ENCODE data around the gene SPPL3.
A peak's percentile ranks its signal among the peaks of the same experiment; 100 is the strongest.

SPPL3 gene

GRCh38 chr12:120720987-120721801 lies 183.0 kb downstream of the SPPL3 start:
- no peak for DNase-seq (ENCODE audit: low read depth)

GRCh38 chr12:120720234-120720986 lies 183.7 kb downstream of the SPPL3 start:
- DNase-seq (ENCODE audit: low read depth): peak; percentile 56

- DNase-seq (ENCODE audit: low read depth): no peak
Observed at GRCh38 chr12:120719496-120720233, 184.5 kb downstream of the SPPL3 start.

- no peak for DNase-seq (ENCODE audit: low read depth)
Observed at GRCh38 chr12:120719072-120719471, 185.1 kb downstream of the SPPL3 start.

GRCh38 chr12:120718055-120718454 lies 186.1 kb downstream of the SPPL3 start:
- no peak for DNase-seq (ENCODE audit: low read depth)

- peak; percentile 73 for DNase-seq (ENCODE audit: low read depth)
Observed at GRCh38 chr12:120713861-120714482, 190.2 kb downstream of the SPPL3 start.

GRCh38 chr12:120712610-120713009 lies 191.5 kb downstream of the SPPL3 start:
- DNase-seq (ENCODE audit: low read depth): no peak

Measured in fibroblast of the conjunctiva (primary cell).